ENCODE results near the gene POLR2M. TPM values are rescaled to one million over a fixed set of nuclear protein-coding genes. Genes with fewer than 3 reads are reported as not detected.
A peak's percentile ranks its signal among the peaks of the same experiment; 100 is the strongest.

Gene POLR2M
- total and polyA plus RNA-seq, 2 experiments from 2014 or later, result 19.6 to 46.3 TPM

DNA sequence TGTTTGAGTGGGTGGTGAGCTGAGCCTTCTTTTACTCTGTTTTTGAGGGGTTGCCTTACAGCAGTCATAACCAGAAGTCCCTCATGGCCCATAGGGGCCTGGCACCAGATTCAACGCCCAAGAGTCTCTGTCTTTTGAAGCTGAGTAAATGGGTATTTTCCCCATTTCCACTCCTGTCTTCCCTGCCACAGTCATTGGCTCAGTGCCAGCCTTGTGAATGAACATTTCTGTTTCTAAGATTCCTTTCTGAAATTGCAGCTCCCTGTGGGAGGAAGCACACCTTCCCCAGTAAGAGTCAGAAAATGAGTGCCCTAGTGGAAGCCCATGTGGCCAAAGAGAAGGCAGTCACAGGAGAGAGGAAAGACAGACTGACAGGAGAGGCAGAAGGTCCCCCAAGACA, 43.7 kb upstream of the POLR2M start:
- Histone ChIP-seq H2AFZ (no peak overlapping the region), H3F3A (replicated peaks; ENCODE audit: low read depth) (no peaks in the 10 kb centered on the region), H4K20me1 (replicated peaks; ENCODE audit: insufficient read depth) (no peaks in the 10 kb centered on the region), H3K36me3 (ENCODE audit: insufficient read depth) (no peaks in the 10 kb centered on the region), H3K4me1 (ENCODE audit: insufficient read depth) (no peaks in the 10 kb centered on the region), H3K9me2 (ENCODE audit: insufficient read depth) (no peaks in the 10 kb centered on the region), H3K27ac (ENCODE audit: low read depth) (no peak overlapping the region), H3K4me2 (no peak overlapping the region), H3K79me2 (replicated peaks; ENCODE audit: insufficient read depth) (no peaks in the 10 kb centered on the region), H3K27me3 (ENCODE audit: insufficient read depth) (no peaks in the 10 kb centered on the region), H3K4me3 (no peak overlapping the region)
- Mint-ChIP-seq H3K27ac (no peak overlapping the region), H3K36me3 (ENCODE audit: low read depth) (no peaks in the 10 kb centered on the region), H3K4me3 (no peak overlapping the region), H3K27me3 (ENCODE audit: insufficient read depth, low read depth, poor library complexity) (no peaks in the 10 kb centered on the region), H3K9me3 (no peaks in the 10 kb centered on the region), H3K4me1 (no peaks in the 10 kb centered on the region)
- TF ChIP-seq POLR2AphosphoS5 (IDR thresholded peaks at IDR 0.05; ENCODE audit: low read depth) (no peak), ZNF331 (CRISPR knock-in tag; IDR thresholded peaks at IDR 0.05; ENCODE audit: low read depth) (no peak), NANOG (IDR thresholded peaks at IDR 0.05; ENCODE audit: borderline replicate concordance) (no peak), EZH2phosphoT487 (IDR thresholded peaks at IDR 0.05; ENCODE audit: unreplicated experiment) (no peak), ETS1 (IDR thresholded peaks at IDR 0.05) (no peak), CREB1 (CRISPR knock-in tag; IDR thresholded peaks at IDR 0.05; ENCODE audit: low read depth) (no peak), JUNB (IDR thresholded peaks at IDR 0.05; ENCODE audit: unreplicated experiment) (no peak), STAT1 (IDR thresholded peaks at IDR 0.05; ENCODE audit: unreplicated experiment) (no peak)
- TF ChIP-seq, protein P1, sequence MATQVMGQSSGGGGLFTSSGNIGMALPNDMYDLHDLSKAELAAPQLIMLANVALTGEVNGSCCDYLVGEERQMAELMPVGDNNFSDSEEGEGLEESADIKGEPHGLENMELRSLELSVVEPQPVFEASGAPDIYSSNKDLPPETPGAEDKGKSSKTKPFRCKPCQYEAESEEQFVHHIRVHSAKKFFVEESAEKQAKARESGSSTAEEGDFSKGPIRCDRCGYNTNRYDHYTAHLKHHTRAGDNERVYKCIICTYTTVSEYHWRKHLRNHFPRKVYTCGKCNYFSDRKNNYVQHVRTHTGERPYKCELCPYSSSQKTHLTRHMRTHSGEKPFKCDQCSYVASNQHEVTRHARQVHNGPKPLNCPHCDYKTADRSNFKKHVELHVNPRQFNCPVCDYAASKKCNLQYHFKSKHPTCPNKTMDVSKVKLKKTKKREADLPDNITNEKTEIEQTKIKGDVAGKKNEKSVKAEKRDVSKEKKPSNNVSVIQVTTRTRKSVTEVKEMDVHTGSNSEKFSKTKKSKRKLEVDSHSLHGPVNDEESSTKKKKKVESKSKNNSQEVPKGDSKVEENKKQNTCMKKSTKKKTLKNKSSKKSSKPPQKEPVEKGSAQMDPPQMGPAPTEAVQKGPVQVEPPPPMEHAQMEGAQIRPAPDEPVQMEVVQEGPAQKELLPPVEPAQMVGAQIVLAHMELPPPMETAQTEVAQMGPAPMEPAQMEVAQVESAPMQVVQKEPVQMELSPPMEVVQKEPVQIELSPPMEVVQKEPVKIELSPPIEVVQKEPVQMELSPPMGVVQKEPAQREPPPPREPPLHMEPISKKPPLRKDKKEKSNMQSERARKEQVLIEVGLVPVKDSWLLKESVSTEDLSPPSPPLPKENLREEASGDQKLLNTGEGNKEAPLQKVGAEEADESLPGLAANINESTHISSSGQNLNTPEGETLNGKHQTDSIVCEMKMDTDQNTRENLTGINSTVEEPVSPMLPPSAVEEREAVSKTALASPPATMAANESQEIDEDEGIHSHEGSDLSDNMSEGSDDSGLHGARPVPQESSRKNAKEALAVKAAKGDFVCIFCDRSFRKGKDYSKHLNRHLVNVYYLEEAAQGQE (IDR thresholded peaks at IDR 0.05; ENCODE audit: unreplicated experiment), result no peak
- TF ChIP-seq, protein P2, sequence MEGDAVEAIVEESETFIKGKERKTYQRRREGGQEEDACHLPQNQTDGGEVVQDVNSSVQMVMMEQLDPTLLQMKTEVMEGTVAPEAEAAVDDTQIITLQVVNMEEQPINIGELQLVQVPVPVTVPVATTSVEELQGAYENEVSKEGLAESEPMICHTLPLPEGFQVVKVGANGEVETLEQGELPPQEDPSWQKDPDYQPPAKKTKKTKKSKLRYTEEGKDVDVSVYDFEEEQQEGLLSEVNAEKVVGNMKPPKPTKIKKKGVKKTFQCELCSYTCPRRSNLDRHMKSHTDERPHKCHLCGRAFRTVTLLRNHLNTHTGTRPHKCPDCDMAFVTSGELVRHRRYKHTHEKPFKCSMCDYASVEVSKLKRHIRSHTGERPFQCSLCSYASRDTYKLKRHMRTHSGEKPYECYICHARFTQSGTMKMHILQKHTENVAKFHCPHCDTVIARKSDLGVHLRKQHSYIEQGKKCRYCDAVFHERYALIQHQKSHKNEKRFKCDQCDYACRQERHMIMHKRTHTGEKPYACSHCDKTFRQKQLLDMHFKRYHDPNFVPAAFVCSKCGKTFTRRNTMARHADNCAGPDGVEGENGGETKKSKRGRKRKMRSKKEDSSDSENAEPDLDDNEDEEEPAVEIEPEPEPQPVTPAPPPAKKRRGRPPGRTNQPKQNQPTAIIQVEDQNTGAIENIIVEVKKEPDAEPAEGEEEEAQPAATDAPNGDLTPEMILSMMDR (conservative IDR thresholded peaks at IDR 0.05; ENCODE audit: low read depth in 2 of 2), result no peak
- no peak for DNase-seq (ENCODE audit: low spot score)
- ATAC-seq, result no peak

GRCh38 chr15:57663262-57663661, 43.3 kb upstream of the POLR2M start:
- no peaks in the 10 kb centered on the region for H3K79me2 ChIP-seq (replicated peaks; ENCODE audit: insufficient read depth)
- H3K4me3 Mint-ChIP-seq, result no peak overlapping the region
- peak; percentile 29 for DNase-seq (ENCODE audit: low spot score)
- H3K4me2 ChIP-seq, result no peak overlapping the region
- H3K36me3 Mint-ChIP-seq (ENCODE audit: low read depth), result no peaks in the 10 kb centered on the region
- H3K4me1 ChIP-seq (ENCODE audit: insufficient read depth), result no peaks in the 10 kb centered on the region
- H3K27me3 ChIP-seq (ENCODE audit: insufficient read depth), result no peaks in the 10 kb centered on the region
- no peaks in the 10 kb centered on the region for H4K20me1 ChIP-seq (replicated peaks; ENCODE audit: insufficient read depth)
- no peaks in the 10 kb centered on the region for H3K27me3 Mint-ChIP-seq (ENCODE audit: insufficient read depth, low read depth, poor library complexity)
- H2AFZ ChIP-seq, result no peak overlapping the region
- H3K36me3 ChIP-seq (ENCODE audit: insufficient read depth), result no peaks in the 10 kb centered on the region
- H3K27ac ChIP-seq (ENCODE audit: low read depth), result no peak overlapping the region
- H3K4me1 Mint-ChIP-seq, result no peaks in the 10 kb centered on the region
- no peak overlapping the region for H3K4me3 ChIP-seq
- H3F3A ChIP-seq (replicated peaks; ENCODE audit: low read depth), result no peaks in the 10 kb centered on the region
- H3K27ac Mint-ChIP-seq, result no peak overlapping the region
- peak; percentile 52; the same call in 2 of the 3 replicates for ATAC-seq
- no peaks in the 10 kb centered on the region for H3K9me2 ChIP-seq (ENCODE audit: insufficient read depth)
- no peaks in the 10 kb centered on the region for H3K9me3 Mint-ChIP-seq
- TF ChIP-seq CREB1 (CRISPR knock-in tag; IDR thresholded peaks at IDR 0.05; ENCODE audit: low read depth), result no peak
- TF ChIP-seq EZH2 (IDR thresholded peaks at IDR 0.05; ENCODE audit: low read depth, unreplicated experiment), result no peak
- no peak for TF ChIP-seq STAT1 (IDR thresholded peaks at IDR 0.05; ENCODE audit: unreplicated experiment)
- TF ChIP-seq ZNF114 (CRISPR knock-in tag; IDR thresholded peaks at IDR 0.05), result no peak
- TF ChIP-seq, protein P2 (conservative IDR thresholded peaks at IDR 0.05; ENCODE audit: low read depth in 2 of 2), result no peak
- TF ChIP-seq ETS1 (IDR thresholded peaks at IDR 0.05), result no peak
- TF ChIP-seq ZNF331 (CRISPR knock-in tag; IDR thresholded peaks at IDR 0.05; ENCODE audit: low read depth), result no peak
- TF ChIP-seq JUNB (IDR thresholded peaks at IDR 0.05; ENCODE audit: unreplicated experiment), result no peak
- no peak for TF ChIP-seq POLR2AphosphoS5 (IDR thresholded peaks at IDR 0.05; ENCODE audit: low read depth)
- TF ChIP-seq EZH2phosphoT487 (IDR thresholded peaks at IDR 0.05; ENCODE audit: unreplicated experiment), result no peak
